T follicular helper cell (primary cell): Measurements from ENCODE around the gene MPZL1.
"Not testable (repeated sequence)": the region's sequence is repeated elsewhere in the genome, so short reads cannot be mapped to it uniquely, and the experiment has no call there.

ENCODE experiments used
- DNase-seq: peaks from one replicate; pipeline ENCODE4 v3.0.0-alpha.2; 2020; ENCODE audit warnings: low read depth

The MPZL1 gene

DNA sequence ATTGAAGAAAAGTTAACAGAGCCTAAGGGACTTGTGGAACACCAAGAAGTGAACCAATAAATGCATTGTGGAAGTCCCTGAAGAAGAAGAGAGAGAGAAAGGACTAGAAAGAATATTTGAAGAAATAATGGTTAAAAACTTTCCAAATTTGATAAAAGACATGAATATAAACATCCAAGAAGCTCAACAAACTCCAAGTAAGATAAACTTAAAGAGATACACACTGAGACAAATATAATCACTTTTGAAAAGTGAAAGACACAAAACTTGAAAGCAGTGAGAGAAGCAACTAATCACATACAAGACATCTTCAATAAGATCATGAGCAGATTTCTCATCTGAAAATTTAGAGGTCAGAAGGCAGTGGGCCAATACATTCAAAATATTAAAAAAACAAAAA is 91.2 kb downstream of the MPZL1 start:
- no peak for DNase-seq

DNA sequence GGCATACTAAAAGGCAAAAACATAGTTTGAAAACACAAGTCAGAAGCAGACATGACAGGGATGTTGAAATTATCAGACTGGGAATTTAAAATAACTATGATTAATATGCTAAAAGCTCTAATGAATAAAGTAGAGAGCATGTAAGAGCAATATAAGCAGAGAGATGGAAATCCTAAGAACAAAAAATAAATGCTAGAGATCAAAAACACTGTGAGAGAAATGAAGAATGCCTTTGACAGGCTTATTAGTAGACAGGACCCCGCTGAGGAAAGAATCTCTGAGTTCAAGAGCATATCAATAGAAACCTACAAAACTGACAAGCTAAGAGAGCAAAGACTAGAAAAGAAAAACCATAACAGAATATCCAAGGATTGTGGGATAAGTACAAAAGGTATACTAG is 93.9 kb downstream of the MPZL1 start:
- DNase-seq = no peak

DNA sequence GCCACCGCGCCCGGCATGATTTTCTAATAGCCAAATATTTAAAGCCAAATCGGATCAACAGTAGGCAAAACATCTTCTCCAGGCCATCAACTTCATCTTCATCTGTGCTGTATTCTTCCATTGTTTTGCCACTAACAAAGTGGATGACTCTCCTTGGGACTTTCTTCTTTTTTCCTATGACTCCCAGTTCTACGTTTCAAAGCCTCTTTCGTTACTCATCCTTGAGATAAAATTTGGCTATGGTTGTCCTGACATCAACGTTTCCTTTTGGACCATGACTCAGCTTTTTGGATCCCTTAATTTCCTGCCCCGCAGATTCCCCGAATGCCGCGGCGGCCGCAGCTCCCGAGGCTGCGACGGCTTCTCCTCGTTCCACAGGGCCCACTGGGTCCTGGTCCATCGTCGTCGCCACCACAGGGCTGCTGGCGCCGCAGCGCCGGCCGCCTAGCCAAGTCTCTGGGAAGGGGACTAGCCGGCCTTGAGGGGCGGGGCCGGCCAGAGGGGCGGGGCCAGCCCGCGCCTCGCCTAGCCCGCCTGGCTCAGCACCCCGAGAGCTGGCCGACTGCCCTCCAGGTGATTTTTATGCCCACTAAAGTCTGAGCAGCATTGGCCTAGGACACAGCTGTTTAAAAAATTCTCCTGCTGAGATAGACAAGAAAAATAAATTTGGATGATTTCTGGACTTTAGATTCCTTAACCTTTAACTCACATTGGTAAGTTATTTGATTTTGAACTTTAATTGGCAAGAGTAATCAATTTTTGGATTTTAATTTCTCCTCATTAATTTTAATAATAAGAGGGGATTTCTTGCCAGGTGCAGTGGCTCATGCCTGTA is 98.3 kb downstream of the MPZL1 start:
- DNase-seq = no peak

DNA sequence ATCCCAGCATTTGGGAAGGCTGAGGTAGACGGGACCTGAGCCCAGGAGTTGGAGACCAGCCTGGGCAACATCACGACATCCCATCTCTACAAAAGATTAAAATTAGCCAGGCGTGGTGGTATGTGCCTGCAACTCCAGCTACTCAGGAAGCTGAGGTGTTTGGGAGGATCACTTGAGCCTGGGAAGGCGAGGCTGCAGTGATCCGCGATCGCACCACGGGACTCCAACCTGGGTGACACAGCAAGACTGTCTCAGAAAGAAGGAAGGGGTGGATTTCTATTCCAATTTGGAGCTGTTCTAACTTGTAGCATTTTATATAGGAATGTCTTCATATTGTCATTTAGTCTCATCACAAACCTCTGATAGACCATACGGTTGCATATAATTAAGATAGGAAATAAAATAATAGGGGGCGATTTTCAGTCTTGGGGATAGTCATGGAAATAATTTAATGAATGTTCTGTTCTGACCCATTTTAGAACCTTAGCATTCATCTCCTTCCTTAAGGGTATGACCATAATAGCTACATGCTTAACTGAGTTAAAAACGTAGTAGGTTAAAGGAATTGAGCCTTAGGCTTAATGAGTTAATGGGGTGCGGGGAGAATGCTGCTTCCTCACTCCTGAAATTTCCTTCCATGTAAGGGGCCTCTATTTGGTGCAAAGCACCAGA is 99.0 kb downstream of the MPZL1 start:
- no peak for DNase-seq

DNA sequence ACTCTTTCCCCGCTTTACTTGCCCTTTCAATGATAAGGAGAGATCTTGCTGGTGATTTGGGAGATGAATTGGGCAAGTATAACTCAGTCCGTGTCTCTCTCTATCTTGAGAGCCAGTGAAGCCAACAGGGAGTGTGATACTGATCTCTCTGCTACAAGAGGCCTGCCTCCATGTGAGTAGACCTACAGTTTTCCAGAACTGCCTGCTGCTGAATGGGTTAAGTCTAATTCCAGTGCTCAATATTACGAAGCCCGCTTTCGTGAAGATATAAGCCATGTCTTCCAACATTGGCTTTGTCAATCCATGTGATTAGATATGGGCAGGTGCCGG is 99.5 kb downstream of the MPZL1 start:
- no peak for DNase-seq

DNA sequence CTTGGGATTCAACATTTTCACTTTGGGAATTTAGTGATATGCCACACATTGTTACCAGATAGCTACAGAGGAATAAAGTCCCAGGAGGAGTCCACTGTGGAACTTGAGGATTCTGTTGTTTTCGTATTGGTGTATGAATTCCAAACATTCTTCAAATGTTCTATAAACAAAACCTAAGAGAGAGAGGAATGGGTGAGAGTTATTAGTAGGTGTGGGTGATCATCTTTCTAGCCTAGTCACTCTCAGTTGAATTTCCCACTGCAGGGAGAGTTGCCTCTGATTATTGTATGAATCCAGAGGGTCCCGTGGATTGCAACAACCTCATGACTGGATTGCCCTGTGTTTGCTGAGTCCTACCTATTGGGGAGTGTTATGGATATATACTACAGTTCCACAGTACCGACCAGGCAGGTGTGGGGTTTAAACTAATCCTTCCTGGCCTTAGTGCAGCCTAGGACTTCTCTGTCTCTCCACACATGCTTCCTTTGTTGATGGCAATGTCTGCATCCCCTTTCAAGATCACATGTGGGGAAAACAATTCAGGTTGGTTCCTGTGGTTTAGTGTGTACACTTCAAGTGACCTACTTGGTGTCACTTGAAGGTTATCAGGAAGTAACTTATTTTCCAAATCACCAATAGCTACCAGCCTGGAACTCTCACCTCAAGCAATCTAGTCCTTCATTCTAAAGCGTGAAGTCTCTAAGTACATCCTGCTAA is 100.3 kb downstream of the MPZL1 start:
- no peak for DNase-seq

DNA sequence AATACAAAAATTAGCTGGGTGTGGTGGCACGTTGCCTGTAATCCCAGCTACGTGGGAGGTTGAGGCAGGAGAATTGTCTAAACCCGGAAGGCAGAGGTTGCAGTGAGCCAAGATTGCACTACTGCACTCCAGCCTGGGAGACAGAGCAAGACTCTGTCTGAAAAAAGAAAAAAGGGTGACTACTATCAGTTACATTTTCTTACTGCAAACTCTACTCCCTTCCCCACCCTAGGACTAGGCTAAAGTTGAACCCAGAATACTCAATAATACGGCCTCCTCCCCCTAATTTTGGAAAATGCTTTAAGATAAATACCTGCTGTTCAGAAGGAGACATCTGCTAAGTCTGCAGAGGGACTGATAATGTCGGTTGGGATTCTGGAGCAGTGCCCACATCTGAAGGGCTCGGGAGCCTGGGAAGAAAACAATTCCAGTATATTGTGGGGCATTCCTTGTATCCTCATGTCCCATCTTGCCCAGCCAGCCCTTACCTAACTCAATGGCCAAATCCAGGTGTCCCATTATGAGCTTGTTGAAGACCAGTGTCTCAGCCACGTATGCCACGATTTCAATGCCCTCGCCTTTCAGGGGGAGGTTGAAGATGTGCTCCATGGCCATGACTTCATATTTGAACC is 102.5 kb downstream of the MPZL1 start:
- no peak for DNase-seq

DNA sequence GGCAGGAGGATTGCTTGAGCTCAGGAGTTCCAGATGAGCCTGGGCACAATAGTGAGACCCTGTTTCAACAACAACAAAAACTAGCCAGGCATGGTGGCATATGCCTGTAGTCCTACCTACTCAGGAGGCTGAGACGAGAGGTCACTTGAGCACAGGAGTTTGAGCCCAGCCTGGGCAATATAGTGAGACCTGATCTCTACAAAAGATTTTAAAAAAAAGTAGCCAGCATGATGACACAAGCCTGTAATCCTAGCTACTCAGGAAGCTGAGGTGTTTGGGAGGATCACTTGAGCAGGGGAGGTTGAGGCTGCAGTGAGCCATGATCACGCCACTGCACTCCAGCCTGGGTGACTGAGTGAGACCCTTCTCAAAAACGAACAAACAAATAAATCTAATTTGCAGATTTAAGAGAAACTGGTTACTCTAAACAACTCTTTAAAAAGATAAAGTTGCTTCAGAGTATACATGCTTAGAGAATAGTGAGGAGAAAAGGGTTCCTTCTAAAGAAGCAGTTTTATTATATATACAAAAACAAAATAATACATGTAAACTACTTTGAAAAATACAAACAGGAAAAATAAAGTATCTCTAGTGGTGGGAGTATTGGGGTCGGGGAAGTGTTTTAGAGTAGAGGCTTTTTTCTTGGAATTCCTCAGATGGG is 103.8 kb downstream of the MPZL1 start:
- DNase-seq = no peak

DNA sequence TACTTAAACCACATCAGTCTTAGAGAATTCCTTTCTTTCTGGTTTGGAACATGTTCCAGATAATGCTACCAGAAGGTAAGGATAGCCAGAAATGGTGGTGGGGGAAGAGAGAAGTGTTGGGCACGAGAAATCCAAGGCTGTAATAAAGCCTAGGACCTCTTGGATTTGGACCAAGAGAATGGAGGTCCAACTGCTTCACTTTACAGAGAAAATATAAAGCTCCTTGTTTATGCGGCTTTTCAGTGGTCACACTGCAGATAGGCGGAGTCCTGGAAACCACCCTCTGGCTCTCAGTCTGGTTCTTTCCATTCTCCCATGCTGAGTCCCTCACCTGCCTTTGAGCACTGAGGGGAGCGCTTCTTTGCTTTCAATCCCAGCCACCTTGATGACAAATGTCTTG is 104.3 kb downstream of the MPZL1 start:
- no peak for DNase-seq

DNA sequence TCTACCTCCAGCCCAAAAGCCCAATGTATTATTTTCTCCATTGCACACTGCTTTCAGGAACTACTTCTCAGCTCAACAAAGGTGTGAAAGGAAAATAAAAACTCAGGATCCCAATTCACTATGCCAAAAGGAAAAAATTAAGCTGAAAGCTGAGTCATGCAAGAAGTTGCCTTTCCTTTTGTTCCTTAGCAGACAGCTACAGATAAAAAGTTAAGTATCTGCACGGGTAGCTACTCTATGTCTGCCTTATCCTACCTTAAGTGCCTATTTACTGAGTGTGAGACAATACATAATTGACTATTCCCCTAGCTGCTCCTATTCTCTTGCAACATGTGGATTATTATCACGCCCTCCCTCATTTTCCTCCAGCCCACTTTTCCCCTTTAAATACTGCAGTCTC is 108.1 kb downstream of the MPZL1 start:
- no peak for DNase-seq

DNA sequence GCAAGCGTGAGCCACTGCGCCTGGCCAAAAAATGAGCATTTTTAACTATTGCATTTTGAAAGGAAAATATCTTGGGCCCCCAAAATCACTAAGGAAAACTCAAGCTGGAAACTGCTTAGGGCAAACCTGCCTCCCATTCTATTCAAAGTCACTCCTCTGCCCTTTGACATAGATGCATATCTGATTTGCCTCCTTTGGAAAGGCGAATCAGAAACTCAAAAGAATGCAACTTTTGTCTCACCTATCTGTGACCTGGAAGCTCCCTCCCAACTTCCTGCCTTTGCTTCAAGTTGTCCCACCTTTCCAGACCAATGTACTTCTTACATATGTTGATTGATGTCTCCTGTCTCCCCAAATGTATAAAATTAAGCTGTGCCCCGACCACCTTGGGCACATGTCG is 108.9 kb downstream of the MPZL1 start:
- not testable (repeated sequence) for DNase-seq

DNA sequence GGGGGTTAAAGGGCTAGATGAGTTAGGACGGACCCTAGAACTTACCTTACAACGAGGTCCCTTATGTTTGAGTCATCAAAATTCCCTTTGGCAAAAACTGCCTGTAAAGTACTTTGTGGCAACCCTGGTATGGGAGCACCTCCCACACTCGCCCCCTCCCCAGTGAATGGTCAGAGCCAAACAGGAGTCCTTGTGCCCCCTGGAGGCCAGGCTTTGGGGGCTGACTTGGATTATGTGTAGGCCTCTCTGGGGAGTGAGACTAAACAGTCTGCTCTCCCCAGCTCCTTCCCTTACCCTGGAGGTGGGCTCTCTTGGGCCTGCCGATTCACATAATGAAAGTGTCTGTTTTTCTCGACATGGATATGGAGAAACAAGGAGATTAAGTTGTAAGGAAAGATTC is 110.9 kb downstream of the MPZL1 start:
- DNase-seq = no peak

DNA sequence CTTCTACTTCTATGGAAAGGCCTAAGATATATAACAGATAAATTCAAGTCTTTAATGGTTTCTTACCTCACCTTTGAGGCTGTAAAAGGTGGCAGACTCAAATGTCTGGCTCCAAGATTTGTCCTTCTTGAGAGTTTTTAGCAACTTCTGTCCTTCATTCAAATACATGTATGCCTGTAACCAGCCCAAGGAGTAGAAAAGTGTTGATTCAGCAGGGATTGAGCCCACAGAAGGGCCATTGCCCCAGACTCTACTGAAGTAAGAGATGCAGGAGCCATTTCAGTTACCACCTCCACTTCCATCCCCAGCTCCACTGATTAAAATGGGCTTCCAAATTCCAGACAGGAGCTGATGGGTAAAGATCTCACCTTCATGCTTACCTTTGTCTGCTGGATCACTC is 112.1 kb downstream of the MPZL1 start:
- no peak for DNase-seq

DNA sequence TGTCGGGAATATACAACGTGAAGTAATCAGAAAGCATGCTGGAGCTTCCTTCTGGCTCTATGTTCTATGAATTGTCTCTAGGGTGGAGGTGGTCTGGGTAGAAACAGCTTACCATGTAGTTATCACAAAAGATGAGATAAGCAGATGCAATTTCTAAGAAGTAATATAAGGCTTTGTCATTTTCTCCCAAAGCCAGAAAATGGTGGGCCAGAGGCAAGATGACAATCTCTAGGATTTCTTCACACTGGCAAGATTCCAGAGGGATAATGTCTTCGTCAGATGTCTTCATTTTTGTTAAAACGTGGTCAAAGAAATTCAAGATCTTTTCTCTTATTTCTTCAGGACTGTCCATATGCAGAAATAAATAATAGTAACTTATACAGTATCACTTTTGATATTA is 114.4 kb downstream of the MPZL1 start:
- DNase-seq = no peak

DNA sequence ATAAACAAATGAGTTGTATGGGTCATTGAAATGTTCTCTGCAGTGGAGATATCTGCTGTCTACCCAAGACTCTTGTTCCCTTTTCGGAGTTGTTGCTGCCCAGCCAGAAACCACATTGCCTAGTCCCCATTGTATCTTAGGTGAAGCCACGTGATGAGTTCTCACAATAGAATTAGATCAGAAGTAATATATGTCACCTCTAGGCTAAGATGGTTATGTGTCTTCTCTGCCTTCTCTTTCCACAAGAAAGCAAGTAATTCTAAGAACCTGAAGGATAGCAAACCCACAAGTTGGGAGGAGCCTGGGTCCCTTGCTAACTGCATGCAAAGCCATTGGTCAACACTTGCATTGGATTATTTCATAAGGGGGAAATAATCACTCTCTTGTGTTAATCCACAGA is 115.5 kb downstream of the MPZL1 start:
- DNase-seq = no peak

DNA sequence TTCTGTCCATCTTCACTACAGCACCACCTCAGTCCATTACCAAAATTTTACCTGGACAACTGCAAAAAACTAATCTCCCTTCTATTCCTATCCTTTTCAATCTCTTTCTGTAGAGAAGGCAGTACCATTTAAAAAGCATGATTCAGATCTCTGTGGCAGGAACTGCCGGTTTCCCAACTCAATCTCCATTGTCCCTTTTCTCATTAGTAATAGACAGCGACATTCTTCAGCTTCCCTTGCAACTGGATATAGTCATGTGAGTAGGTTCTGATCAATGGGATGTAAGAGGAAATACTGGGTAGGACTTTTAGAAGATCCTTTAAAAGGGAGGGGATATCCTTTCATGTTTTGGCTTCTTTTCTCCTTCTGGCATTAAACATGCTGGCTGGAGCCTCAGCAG is 117.2 kb downstream of the MPZL1 start:
- DNase-seq = no peak
